ENCODE measurements around the gene VWA8. TPM values are rescaled to one million over a fixed set of nuclear protein-coding genes. Genes with fewer than 3 reads are reported as not detected.

VWA8 gene
- total and polyA plus RNA-seq, 2 of the 8 experiments (the other 6 are each of a cell fraction or from before 2014, with no cell fraction given): 5.9 to 19.6 TPM

- TF ChIP-seq CHD7 (IDR thresholded peaks at IDR 0.05; ENCODE audit: insufficient replicate concordance, low read length) (no peak), POU5F1 (IDR thresholded peaks at IDR 0.05; ENCODE audit: low read depth, low read length) (no peak), SUZ12 (IDR thresholded peaks at IDR 0.05; ENCODE audit: low read length) (no peak), TBP (IDR thresholded peaks at IDR 0.05; ENCODE audit: low read depth, low read length) (no peak), CTCF (IDR thresholded peaks at IDR 0.05; ENCODE audit: control extremely low read depth in 1 of 3, insufficient read depth in 1 of 3, low read depth in 1 of 3, low read length in 3 of 3) (no peak), JUND (IDR thresholded peaks at IDR 0.05; ENCODE audit: low read length) (no peak), CBX8 (IDR thresholded peaks at IDR 0.05; ENCODE audit: borderline replicate concordance, low read depth, low read length) (no peak), EP300 (IDR thresholded peaks at IDR 0.05; ENCODE audit: borderline replicate concordance in 1 of 2, low read depth in 2 of 2, low read length in 2 of 2) (no peak)
Observed at GRCh38 chr13:41756198-41756880, 204.6 kb downstream of the VWA8 start (continued).
